ENCODE results near the gene HECTD4.

The HECTD4 gene

GRCh38 chr12:112130441-112130998 is 251.7 kb downstream of the HECTD4 start:
- H3K27ac Mint-ChIP-seq: peak overlapping the region; percentile 94
- no peaks in the 10 kb centered on the region for H3K27me3 Mint-ChIP-seq
- peaks cover 6% of the 10 kb centered on the region for H3K36me3 Mint-ChIP-seq
- H3K9me3 Mint-ChIP-seq (ENCODE audit: low read depth): no peaks in the 10 kb centered on the region
- H3K4me3 Mint-ChIP-seq: peak overlapping the region; percentile 79
- H3K4me1 Mint-ChIP-seq (ENCODE audit: low read depth): peaks cover 61% of the 10 kb centered on the region

DNA sequence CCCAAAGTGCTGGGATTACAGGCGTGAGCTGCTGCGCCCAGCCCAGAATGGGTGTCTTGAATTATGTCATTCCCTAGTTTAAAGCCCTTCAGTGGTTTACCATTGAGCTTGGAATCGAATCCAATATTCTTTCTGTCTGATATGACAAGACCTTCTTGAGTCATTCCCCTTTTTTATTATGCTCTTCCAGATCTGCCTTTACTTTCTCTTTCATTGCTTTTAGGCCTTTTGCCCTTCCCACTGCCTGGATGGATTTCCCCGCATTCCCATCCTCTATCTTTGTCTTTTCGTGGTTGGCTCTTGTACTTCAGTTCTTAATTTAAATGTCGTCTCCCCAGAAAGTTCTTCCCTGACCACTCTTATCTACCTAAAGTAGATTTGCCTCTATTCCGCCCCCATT is 255.3 kb downstream of the HECTD4 start:
- Mint-ChIP-seq H3K36me3 (peaks cover 4% of the 10 kb centered on the region), H3K27ac (peak overlapping the region; percentile 96), H3K9me3 (ENCODE audit: low read depth) (no peaks in the 10 kb centered on the region), H3K4me3 (peak overlapping the region; percentile 89), H3K27me3 (no peaks in the 10 kb centered on the region), H3K4me1 (ENCODE audit: low read depth) (peaks cover 51% of the 10 kb centered on the region)

DNA sequence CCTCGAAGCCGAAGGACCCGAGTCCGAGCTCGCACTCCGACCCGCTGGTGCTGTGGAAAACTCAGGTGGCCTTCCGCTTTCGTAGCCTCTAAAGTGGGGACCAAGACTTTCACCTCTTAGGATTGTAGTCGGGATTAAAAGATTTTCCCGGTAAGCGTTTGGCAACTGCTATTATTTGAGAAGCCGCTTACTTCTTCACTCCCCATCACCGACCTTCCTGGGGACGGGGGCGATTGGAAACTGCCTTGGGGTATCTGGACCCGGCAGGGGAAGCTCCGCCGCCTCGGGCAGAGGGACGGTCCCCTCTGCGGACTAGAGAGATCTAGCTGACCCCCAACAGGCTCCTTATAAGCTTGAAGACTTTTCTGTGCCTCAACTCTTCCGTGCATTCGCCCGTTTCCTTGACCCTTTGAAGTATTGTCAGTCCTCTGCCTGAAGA is 256.2 kb downstream of the HECTD4 start:
- H3K9me3 Mint-ChIP-seq (ENCODE audit: low read depth): no peaks in the 10 kb centered on the region
- peaks cover 4% of the 10 kb centered on the region for H3K36me3 Mint-ChIP-seq
- peak overlapping the region; percentile 89 for H3K4me3 Mint-ChIP-seq
- H3K27me3 Mint-ChIP-seq: no peaks in the 10 kb centered on the region
- H3K4me1 Mint-ChIP-seq (ENCODE audit: low read depth): peaks cover 42% of the 10 kb centered on the region
- peak overlapping the region; percentile 96 for H3K27ac Mint-ChIP-seq

DNA sequence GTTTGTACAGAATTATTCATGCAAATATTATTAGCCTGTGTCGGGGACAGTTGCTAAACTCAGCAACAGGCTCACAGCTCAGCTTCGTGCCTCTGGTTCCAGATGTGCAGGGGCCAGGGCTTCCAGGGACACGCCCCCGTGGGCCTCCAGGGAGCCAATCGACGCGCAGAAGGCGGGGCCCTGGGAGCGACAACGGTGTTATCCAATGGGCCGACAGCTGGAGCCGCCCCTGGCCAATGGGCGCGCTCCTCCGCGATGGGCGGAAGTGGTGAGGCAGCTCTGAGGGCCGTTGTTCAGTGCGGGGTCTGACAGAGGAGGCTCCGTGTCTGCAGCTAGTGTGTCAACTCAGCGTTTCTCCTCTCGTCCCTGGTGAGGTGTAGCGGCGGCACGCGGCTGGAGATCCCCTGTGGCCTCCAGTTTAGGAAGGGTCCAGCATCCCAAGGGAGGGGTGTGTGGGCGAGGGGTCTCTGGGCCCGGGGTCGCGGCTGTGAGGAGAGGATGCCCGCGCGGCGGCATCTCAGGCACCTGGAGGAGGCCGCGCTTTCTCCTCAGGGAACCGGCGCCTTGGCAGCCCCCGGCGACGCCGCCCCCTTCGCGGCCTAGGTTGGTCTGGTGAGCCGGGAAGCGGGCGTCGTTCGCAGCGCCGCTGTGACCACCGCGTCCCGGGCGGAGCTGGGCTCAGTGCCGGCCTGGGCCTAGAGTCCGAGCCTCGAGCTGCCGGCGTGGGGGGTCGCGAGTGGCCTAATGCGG is 256.8 kb downstream of the HECTD4 start, which contains the start of gene TRAFD1:
TRAFD1 (plus strand) TSS at position 311 of the 750 bp plus-strand sequence. CDS start 4,963 bp downstream, outside the sequence.
- Mint-ChIP-seq H3K27ac (peak within 1 kb of the TSS; percentile 96), H3K4me1 (ENCODE audit: low read depth) (peaks cover 37% of the 10 kb centered on the region), H3K27me3 (peaks cover 2% of the 10 kb centered on the region), H3K4me3 (peak within 1 kb of the TSS; percentile 89), H3K9me3 (ENCODE audit: low read depth) (no peaks in the 10 kb centered on the region), H3K36me3 (peaks cover 4% of the 10 kb centered on the region)

GRCh38 chr12:112124918-112125249 is 257.3 kb downstream of the HECTD4 start:
- Mint-ChIP-seq H3K36me3 (peaks cover 4% of the 10 kb centered on the region), H3K27me3 (peaks cover 2% of the 10 kb centered on the region), H3K27ac (peak overlapping the region; percentile 79), H3K9me3 (ENCODE audit: low read depth) (no peaks in the 10 kb centered on the region), H3K4me3 (peak overlapping the region; percentile 85), H3K4me1 (ENCODE audit: low read depth) (peaks cover 33% of the 10 kb centered on the region)

- H3K4me1 Mint-ChIP-seq (ENCODE audit: low read depth): peaks cover 19% of the 10 kb centered on the region
- no peak overlapping the region for H3K27ac Mint-ChIP-seq
- peaks cover 4% of the 10 kb centered on the region for H3K36me3 Mint-ChIP-seq
- peaks cover 2% of the 10 kb centered on the region for H3K27me3 Mint-ChIP-seq
- H3K9me3 Mint-ChIP-seq (ENCODE audit: low read depth): no peaks in the 10 kb centered on the region
- H3K4me3 Mint-ChIP-seq: no peak overlapping the region
Measured at GRCh38 chr12:112122823-112123690, 259.2 kb downstream of the HECTD4 start.

GRCh38 chr12:112121780-112122565 is 260.3 kb downstream of the HECTD4 start:
- Mint-ChIP-seq H3K4me3 (no peak overlapping the region), H3K9me3 (ENCODE audit: low read depth) (no peaks in the 10 kb centered on the region), H3K36me3 (peaks cover 2% of the 10 kb centered on the region), H3K27ac (no peak overlapping the region), H3K4me1 (ENCODE audit: low read depth) (peaks cover 14% of the 10 kb centered on the region), H3K27me3 (peaks cover 2% of the 10 kb centered on the region)

GRCh38 chr12:112117685-112118084 is 264.5 kb downstream of the HECTD4 start:
- Mint-ChIP-seq H3K27me3 (peaks cover 2% of the 10 kb centered on the region), H3K27ac (no peak overlapping the region), H3K36me3 (no peaks in the 10 kb centered on the region), H3K4me1 (ENCODE audit: low read depth) (peaks cover 8% of the 10 kb centered on the region), H3K9me3 (ENCODE audit: low read depth) (no peaks in the 10 kb centered on the region), H3K4me3 (no peak overlapping the region)

DNA sequence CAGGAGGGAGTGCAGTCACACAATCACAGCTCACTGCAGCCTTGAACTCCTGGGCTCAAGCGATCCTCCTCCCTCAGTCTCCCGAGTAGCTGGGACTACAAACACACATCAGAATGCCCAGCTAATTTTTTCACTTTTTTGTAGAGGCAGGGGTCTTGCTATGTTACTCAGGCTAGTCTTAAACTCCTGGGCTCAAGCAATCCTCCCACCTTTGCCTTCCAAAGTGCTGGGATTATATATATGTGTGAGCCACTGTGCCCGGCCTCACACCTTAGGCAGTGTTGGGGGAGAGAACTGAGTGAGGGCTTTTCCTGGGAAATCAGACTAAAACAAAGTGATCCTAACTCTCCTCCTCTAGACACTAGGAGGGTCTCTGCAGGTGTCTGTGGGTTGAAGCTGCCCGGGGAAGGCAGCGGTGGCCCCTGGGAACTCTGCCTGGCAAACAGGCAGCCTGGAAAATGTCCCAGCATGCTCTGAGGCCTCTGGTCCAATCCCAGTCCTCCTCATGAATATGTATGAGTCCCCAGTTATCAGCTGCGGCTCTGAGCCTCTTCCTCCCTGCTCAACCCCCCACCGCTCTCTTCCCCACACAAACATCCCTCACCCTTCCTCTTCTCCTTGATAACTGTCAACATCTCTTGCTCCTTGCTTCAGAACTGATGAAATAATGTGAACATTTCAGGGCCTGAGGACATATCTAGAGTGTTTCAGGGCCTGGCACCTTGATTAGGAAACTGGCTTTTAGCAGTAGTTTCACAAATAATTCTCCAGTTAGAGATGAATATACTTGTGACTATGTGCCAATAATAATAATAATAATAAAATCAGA is 265.8 kb downstream of the HECTD4 start:
- H3K36me3 Mint-ChIP-seq: no peaks in the 10 kb centered on the region
- no peak overlapping the region for H3K4me3 Mint-ChIP-seq
- peak overlapping the region; percentile 75 for H3K27ac Mint-ChIP-seq
- peaks cover 12% of the 10 kb centered on the region for H3K4me1 Mint-ChIP-seq (ENCODE audit: low read depth)
- peaks cover 2% of the 10 kb centered on the region for H3K27me3 Mint-ChIP-seq
- no peaks in the 10 kb centered on the region for H3K9me3 Mint-ChIP-seq (ENCODE audit: low read depth)

GRCh38 chr12:112115259-112116045 is 266.8 kb downstream of the HECTD4 start:
- H3K27me3 Mint-ChIP-seq: no peaks in the 10 kb centered on the region
- H3K4me1 Mint-ChIP-seq (ENCODE audit: low read depth): peaks cover 14% of the 10 kb centered on the region
- H3K9me3 Mint-ChIP-seq (ENCODE audit: low read depth): no peaks in the 10 kb centered on the region
- no peaks in the 10 kb centered on the region for H3K36me3 Mint-ChIP-seq
- H3K4me3 Mint-ChIP-seq: no peak overlapping the region
- no peak overlapping the region for H3K27ac Mint-ChIP-seq

- Mint-ChIP-seq H3K27me3 (no peaks in the 10 kb centered on the region), H3K9me3 (ENCODE audit: low read depth) (no peaks in the 10 kb centered on the region), H3K27ac (no peak overlapping the region), H3K4me3 (no peak overlapping the region), H3K4me1 (ENCODE audit: low read depth) (peaks cover 24% of the 10 kb centered on the region), H3K36me3 (peaks cover under 1% of the 10 kb centered on the region)
Measured at GRCh38 chr12:112112409-112113133, 269.7 kb downstream of the HECTD4 start.

DNA sequence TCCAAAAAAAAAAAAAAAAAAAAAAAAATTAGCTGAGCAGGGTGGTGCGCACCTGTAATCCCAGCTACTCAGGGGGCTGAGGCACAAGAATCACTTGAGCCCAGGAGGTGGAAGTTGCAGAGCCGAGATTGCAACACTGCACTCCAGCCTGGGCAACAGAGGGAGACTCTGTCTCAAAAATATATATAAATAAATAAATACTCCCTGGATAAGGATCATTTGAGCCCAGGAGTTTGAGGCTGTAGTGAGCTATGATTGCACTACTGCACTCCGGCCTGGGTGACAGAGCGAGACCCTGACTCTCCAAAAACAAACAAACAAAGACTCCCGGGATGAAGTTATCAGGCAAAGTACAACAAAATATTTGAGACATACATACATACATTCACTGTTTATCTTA is 270.3 kb downstream of the HECTD4 start:
- Mint-ChIP-seq H3K9me3 (ENCODE audit: low read depth) (no peaks in the 10 kb centered on the region), H3K27ac (peak overlapping the region; percentile 12), H3K27me3 (no peaks in the 10 kb centered on the region), H3K4me3 (no peak overlapping the region), H3K4me1 (ENCODE audit: low read depth) (peaks cover 29% of the 10 kb centered on the region), H3K36me3 (peaks cover 5% of the 10 kb centered on the region)
